Putamen (tissue), 1 donor: Measurements from ENCODE around the gene CDH8.
A peak's percentile ranks its signal among the peaks of the same experiment; 100 is the strongest.
"Not testable (repeated sequence)": the region's sequence is repeated elsewhere in the genome, so short reads cannot be mapped to it uniquely, and the experiment has no call there.

Source experiments
- DNase-seq: peaks from one replicate; pipeline ENCODE4 v3.0.0-alpha.2; 2016; ENCODE audit warnings: low spot score

The CDH8 gene

DNA sequence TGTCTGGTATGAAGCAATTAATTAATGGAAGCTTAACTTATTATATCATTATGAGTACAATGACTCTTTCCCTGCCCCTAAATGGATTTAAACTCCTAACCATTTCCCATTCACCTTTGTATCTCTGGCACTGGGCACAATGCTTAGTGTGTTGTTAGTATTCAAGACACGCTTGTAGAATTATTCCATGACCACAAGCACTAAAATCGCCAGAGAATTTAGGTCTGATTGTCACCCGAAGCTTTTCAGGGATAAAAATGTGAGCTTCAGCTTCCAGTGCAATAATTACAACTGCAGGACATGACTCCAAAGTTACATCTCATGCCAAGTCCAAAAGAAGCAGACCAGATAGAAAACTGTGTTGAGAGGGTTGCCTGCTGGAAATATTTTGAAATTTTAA, 101.6 kb downstream of the CDH8 start:
- DNase-seq = no peak

DNA sequence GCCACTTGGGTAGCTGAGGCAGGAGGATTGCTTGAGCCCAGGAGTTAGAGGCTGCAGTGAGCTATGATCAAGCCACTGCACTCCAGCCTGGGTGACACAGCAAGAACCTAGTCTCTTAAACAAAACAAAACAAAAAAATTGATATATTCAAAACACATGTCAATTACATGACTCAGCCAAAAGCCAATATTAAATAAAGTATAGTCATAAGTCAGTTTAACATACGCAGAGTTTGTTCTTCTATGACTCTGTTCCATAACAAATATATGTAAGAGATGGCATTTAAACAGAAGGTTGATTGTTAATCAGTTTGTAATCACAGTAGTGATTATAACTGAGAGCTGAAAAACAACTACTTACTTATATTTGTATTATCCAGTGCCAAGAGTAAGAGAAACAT, 106.5 kb downstream of the CDH8 start:
- no peak for DNase-seq

DNA sequence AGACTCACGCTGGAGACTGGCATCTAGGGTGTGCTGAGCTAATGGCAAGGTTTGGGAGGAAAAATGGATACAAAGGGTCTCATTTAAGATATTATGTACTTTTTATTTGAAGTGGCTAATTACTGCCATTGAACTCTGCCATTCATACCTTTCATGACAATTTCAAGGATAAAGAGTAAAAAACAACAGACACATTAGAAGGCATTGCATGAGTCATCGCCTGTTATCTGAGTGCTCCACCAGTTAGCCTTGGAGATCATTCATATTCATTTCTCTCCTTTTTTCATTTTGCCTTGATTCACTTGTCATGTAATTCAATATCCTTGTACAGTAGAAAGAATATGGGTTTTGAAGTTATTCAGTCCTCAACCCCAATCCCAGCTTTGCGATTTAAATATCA, 109.5 kb downstream of the CDH8 start:
- DNase-seq = no peak

DNA sequence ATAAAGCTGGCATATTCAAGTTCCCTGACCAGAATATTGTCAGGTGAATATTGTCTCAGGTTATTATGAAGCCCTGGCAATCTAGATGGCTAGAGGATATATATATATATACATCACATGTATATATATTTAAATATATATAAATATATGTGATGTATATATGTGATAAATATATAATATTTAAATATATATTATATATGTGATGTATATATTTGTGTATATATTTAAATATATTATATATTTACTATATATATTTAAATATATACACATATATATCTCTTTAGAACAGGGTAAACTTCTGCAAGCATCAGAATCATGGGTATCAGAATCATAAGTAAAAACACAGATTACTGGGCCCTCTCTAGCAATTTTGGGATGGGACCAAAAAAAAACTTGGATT, 112.6 kb downstream of the CDH8 start:
- DNase-seq = no peak

DNA sequence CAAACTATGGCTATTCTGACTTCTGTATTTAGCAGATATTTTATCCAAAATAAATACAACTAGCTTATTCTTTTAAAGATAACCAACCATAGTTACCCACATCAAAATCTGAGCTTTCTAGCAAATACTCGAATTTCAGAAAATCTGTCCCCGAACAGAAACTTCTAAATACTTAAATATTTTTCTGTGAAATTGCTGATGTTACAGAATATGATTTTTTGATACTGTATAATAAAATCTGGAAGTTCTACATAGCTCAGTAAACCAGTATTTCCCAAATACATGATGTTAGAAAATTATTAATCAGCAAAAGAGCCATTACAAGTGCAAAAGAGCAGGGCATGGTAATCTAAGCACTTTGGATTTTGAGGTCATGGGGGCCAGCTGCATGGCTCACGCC, 114.9 kb downstream of the CDH8 start:
- DNase-seq = no peak

DNA sequence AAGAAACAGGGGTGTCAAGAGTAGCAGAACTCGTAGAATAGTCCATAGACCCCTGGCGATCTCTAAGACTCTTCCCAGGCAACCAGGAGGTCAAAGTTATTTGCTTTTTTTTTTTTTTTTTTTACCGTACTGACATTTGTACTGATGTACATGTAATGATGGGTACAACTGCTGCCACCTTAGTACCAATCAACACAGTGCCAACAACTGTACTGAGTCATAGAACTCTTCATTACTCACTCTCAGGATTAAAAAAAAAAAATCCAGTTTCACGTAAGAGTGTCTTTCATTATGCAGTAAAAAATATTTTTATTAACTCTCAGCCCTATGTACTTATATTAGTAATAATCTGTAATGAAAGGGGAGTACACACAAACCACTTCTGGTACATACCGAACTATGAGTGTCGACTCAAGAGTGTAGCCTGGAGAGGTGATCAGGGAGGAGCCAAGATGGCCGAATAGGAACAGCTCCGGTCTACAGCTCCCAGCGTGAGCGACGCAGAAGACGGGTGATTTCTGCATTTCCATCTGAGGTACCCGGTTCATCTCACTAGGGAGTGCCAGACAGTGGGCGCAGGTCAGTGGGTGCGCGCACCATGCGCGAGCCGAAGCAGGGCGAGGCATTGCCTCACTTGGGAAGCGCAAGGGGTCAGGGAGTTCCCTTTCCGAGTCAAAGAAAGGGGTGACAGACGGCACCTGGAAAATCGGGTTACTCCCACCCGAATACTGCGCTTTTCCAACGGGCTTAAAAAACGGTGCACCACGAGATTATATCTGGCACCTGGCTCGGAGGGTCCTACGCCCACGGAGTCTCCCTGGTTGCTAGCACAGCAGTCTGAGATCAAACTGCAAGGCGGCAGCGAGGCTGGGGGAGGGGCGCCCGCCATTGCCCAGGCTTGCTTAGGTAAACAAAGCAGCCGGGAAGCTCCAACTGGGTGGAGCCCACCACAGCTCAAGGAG, 118.1 kb downstream of the CDH8 start:
- DNase-seq = not testable (repeated sequence)

DNA sequence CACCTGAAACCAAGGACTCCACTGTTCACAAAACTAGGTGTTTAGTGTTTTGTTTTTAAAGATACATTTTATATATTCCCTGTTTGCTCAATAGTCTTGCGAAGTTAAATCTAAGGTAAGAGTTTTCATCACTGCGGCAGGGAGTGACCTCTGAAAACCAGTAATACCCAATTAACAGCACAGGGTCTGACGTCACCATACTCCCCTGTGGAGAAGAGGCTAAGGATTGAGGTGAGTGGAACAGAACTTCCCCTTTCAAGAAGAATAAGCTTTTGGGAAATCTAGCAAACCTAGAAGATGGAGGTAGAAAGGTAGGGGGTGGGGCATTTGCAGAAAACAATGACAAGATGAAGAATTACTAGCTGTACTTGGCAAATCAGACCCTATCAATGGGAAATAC, 120.7 kb downstream of the CDH8 start:
- DNase-seq = no peak

DNA sequence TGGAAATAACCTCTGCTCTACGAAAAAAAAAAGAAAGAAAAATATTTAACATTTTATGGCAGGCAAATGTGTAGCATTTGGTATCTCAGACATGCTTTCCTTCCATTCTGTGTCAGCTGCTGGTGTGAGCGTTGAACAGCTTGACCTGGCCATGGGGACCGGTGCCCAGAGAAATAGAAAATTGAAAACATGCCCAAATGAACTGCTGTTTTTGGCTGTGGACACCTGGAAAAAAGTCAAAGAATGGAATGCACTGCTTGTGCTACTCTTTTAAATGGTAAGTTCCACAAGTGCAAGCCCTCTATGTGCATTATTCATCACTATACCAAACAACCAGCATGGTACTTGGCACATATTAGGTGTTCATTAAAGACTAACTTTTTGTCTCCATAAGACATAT, 127.2 kb downstream of the CDH8 start:
- DNase-seq = no peak

DNA sequence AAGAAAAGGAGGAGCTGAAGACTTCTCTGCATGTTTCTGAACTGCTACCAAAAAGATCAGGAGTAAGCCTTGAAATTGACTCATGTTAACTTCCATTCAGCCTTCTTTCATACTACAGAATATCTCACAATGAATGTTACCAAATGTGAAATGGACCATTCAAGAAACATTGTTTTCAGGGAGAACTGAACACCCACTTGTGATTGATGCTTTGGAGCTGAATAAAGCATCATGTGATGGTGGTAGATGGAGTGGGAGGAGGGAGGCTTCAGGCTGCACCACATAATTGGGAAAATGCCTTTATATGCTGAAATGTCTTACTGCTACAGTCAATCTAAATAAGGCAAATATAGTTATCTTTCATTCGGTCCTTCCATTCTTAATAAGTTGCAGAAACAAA, 127.8 kb downstream of the CDH8 start:
- DNase-seq = no peak

DNA sequence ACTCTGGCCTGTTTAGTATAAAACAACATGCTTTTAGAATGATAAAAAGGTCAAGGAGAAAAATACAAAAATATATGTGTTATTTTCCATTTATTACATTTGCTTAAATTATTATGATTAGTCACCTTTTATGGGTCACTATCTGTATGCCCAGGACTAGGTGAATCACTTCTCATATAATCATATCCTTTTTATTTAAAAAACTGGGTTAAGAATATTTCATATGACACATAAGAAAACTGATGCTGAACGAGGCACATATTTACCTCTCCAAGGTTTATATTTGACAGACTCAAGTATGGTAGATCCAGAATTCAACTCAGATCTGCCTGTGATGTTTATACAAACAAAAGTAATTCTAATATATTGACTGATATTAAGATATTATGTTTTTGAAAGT, 134.5 kb downstream of the CDH8 start:
- DNase-seq = no peak

DNA sequence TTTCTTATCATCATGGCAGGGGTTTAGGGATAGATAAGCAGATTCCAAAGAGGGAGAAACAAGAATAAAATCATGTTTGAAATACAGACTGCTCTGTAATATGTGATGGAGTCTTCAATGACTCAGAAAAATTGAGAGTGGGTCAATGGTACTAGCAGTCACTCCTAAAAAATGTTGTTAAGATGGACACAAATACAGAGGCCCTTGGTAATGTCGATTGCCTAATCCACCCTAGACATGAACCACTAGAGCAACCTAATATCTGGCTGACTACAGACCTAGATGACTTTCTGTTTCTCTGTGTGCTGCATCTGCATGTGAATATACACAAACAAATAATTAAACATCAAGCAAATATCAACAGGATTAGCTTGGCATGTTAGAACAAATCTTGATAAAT, 135.8 kb downstream of the CDH8 start:
- no peak for DNase-seq

DNA sequence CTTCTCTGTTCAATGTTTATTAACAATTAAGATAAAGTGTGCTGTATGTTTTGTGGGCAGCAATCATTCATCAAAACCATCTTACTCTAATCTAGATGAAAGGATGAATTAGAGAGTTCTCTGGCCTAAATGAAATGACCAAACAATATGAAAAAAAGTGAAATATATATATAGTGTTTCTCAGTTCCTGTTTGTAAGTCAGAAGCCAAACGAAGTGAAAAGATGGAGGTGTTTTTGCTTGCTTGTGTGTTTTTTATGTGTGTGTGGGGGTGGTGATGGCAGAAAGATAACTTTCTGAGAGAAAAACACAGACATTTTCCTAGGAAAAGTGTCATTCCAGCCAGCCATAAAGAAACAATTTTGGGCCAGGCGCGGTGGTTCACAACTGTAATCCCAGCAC, 138.6 kb downstream of the CDH8 start:
- DNase-seq = no peak

DNA sequence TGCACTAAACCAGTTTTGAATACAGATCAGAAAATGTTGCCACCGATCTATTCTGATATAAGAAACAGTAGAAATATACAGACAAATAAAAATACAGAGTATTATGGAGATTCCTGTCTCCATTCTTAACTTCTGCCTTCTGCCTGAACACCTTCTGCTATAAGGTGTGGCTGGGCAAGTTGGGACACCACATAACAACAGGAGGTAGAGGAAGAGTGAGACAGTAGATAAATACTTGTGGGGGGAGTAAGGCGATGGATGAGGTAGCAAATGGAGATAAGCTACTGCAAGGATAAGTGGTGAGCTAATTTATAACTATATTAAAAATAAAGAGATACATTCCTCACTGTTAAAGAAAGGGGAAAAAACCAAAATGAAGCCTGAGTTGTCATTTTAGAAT, 143.7 kb downstream of the CDH8 start:
- DNase-seq = no peak

DNA sequence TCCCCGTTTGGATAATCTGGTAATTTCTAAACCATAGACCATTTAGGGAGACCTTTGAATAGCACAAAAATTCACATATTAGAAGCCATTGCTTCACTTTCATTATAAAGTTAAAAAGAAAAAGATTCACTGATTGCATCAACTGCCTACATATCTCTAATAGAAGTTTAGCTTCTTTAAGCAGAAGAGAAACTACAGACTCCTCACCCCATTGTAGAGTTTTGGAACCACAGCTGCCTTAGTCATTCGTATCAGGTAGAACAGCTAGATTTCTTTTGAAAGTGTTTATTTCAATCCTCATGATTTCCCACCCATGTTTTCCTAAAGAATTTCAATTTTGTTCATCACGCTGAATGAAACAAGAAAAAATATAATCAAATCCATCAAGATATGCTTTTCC, 144.8 kb downstream of the CDH8 start:
- no peak for DNase-seq

DNA sequence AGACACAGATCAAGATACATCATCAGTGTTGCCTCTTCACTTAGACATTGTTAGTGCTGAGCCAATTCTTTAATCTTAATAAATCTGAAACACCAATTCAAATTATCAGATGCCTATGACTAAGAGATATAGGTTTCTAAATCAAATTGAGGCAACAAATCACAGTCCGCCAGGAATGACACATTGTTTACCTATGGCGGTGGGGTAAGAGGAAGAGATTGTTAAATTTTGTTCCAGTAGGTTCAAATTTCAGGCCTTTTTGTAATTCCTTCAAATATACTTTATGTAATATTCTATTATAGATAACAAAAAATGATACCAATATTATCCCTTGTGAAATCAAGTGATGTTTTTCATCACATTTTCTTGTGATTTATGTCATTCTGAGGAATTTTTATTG, 145.9 kb downstream of the CDH8 start:
- DNase-seq = no peak

DNA sequence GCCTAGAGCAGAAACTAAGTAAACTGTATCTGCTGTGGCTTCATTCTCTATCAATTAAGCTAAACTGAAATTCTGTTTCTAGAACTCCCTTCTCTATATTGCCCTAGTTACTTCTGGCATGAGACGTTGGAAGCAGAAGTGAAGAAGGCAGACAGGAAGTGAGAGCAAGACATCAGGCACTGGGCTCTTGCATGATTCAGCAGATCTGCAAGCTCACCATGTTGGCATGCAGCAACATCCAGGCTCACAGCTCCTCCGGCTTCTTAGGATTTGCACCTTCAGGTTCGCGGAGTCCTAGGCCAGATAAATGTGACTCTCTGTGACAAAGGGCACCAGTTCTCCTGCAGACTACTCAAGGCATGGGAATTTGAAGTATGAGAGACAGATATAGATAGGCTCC, 148.3 kb downstream of the CDH8 start:
- DNase-seq = no peak

DNA sequence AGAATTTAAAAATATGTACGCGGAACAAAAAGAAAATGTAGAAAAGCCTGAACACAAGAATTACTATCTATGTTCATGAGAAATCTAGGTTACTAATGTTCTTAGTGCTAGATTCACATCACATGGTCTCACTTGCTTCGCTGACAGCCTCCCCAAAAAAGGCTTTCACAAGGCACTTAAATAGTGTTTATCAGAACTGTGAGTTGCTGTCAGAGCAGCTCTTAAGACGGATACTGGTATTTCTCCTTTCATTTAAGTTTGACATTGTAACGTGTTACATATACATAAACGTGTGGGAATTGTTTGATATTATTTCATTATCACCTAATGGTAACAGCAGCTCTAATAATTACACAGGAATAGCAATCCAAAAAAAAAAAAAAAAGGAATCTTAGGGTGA, 150.9 kb downstream of the CDH8 start:
- DNase-seq = peak; percentile 52

DNA sequence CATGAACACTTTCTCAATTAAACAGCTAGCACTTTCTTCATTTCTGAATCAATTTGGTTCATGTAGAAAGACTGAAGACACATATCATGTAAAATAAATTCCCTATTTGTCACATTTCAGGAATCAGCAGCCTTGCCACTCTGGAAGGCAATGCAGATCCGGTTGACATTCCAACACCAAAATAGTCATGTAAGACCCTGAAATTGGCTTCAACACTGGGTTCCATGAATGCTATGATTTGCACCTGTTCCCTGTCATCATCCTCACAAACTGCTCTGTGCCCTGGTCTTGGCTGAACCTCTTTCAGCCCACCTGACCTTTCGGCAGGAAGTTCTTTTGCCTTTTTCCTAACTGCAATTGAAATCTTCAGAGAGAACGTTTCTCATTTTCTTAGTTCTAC, 156.9 kb downstream of the CDH8 start:
- no peak for DNase-seq

DNA sequence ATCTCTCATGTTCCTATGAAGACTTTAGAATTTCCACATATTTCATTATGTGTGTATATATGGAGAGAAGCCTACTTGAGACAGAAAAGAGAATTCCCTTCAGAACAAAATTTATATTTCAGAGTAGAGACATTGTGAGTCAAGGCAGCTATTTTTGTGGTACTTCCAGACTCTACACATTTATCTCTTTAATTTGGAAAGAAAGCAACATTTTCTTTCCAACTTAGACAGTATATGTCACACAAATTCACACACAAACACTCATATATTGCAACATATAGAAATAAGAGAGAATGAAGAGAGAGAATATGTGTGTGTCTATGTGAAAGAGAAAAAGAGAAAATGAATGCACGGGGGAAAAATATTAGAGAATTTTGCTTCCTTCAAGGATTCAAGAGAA, 158.8 kb downstream of the CDH8 start:
- no peak for DNase-seq

DNA sequence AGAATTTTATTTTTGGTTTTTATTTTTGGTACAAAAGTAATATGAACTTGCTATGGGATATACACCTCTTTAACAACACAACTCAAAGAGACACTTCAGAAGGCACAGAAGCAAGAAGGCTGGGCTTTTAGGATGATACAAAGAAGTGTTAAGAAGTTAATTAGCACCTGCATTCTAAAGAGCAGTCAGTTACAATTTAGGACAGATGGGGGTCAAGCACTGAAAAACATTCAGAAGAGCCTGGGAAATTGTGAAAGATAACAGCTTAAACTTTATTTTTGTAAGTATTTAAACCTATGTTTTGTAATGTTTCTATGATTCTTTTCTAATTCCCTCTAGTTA, 163.5 kb downstream of the CDH8 start:
- no peak for DNase-seq

DNA sequence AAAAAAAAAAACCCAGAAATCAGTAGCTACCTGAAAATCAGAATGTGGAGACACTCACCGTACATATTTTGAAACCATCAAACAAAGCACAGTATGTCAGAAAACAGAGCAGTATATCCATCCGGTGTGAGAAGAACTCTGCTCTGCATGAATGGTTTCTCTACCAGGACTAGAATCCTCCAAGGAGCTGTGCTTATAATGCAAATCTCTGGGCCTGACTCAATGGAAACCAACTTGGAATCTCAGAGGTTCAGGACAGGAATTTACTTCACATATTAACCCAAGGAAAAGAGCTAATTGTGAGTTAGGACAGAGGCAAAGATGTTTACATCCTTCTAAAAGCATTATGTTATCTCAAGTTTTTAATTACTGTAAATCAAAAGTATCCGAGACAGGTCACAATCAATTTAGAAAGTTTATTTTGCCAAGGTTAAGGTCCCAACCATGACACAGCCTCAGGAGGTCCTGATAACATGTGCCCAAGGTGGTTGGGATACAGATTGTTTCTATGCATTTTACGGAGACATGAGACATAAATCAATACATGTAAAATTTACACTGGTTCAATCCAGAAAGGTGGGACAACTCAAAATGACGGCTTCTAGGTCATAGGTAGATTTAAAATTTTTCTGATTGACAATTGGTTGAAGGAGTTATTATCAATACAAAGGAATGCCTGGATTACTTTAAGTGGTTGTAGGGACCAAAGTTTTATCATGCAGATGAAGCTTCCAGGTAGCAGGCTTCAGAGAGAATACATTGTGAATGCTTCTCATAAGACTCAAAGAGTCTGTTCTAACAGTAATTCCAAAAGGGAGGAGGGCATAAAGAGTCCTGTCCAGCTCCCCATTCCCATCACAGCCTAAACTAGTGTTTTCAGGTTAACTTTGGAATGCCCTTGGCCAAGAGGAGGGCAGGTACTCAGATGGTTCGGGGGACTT, 164.1 kb downstream of the CDH8 start:
- DNase-seq = no peak

DNA sequence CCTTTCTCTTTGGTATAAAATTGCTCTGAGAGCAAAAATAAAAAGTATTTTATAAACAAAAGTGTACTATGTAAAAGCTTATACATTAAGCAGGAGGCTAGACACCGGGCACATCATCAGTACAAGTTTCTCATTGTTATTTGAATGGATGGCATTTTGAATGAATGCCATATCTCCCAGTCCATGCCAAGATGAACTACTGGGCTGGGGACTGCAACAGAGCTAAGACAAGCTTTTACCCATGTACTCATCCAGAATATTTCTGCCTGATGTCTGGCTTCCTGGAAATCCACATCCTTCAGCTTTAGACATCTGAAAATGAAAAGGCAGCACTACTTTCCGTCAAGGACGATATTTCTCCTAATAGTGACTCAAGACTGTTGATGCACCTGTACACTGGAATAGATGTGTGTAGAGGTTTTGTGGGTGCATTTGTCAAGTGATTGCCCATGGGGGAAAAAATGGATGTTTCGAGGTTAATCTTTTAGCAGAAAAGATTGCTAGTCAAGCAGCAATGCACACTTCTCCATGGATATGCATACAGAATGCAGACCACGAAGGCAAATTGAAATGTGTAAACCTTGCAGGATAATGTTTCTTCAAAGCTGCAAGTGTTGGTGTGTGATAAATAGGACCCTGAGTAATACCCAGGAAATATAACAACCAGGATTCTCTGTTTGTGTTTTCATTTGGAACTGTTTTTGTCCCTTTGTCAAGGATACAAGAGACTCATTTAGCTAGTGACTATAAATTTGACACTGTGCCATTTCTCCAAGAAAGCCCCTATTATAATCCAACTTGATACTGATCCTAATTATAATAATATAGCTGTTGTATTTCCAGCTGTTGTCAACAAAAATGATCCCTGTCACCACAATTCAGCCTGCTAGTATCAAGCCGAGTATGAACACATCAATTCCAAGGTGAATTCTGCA, 173.8 kb downstream of the CDH8 start:
- peak; percentile 89 for DNase-seq
